HG02642 (cell line): ENCODE results near the gene FAT3.

ENCODE experiments used
- ATAC-seq: cut with Tn5 transposase; IDR thresholded peaks from one replicate; pipeline ENCODE4 v1.9.1; 2021; ENCODE audit warnings: mild to moderate bottlenecking; ENCODE audit not compliant: unreplicated experiment, poor library complexity

Gene FAT3

GRCh38 chr11:92224407-92225124, at the start of gene FAT3:
TSS of gene FAT3 (plus strand) at chr11:92224818. CDS start at chr11:92352113, 127,295 bp downstream.
- ATAC-seq, result no peak

- no peak for ATAC-seq
Measured at GRCh38 chr11:92179017-92179670, 45.5 kb upstream of the FAT3 start.

- no peak for ATAC-seq
Measured at GRCh38 chr11:92180226-92180625, 44.4 kb upstream of the FAT3 start.

GRCh38 chr11:92180664-92181251, 43.9 kb upstream of the FAT3 start:
- ATAC-seq, result no peak

GRCh38 chr11:92190535-92191206, 33.9 kb upstream of the FAT3 start:
- no peak for ATAC-seq

GRCh38 chr11:92192141-92192540, 32.5 kb upstream of the FAT3 start:
- no peak for ATAC-seq

- no peak for ATAC-seq
Measured at GRCh38 chr11:92198268-92198667, 26.4 kb upstream of the FAT3 start.

- ATAC-seq, result no peak
Measured at GRCh38 chr11:92199991-92200390, 24.6 kb upstream of the FAT3 start.

GRCh38 chr11:92204731-92205130, 19.9 kb upstream of the FAT3 start:
- ATAC-seq, result no peak

- no peak for ATAC-seq
Measured at GRCh38 chr11:92206441-92206840, 18.2 kb upstream of the FAT3 start.

- no peak for ATAC-seq
Measured at GRCh38 chr11:92211576-92212167, 12.9 kb upstream of the FAT3 start.

GRCh38 chr11:92212530-92212929, 12.1 kb upstream of the FAT3 start:
- ATAC-seq, result no peak

- ATAC-seq, result no peak
Measured at GRCh38 chr11:92216789-92217188, 7.8 kb upstream of the FAT3 start.

- no peak for ATAC-seq
Measured at GRCh38 chr11:92219476-92219875, 5.1 kb upstream of the FAT3 start.

GRCh38 chr11:92222701-92223100, 1.9 kb upstream of the FAT3 start:
- ATAC-seq, result no peak

GRCh38 chr11:92224054-92224406, 588 bp upstream of the FAT3 start:
- no peak for ATAC-seq

GRCh38 chr11:92225125-92225567, 528 bp downstream of the FAT3 start:
- ATAC-seq, result no peak

GRCh38 chr11:92225568-92226330, 1.1 kb downstream of the FAT3 start:
- no peak for ATAC-seq

- ATAC-seq, result no peak
Measured at GRCh38 chr11:92226331-92227229, 2.0 kb downstream of the FAT3 start.
